LNCaP clone FGC (cell line): ENCODE results near the gene FAM181B.
"Not testable (repeated sequence)": the region's sequence is repeated elsewhere in the genome, so short reads cannot be mapped to it uniquely, and the experiment has no call there.

Source experiments
- DNase-seq: peaks from one replicate; pipeline ENCODE4 v3.0.0-alpha.2; 2011; ENCODE audit warnings: low read depth
- H3K4me3 ChIP-seq: 2 replicates; pipeline ENCODE4 v1.5.1; 2011; ENCODE audit warnings: mild to moderate bottlenecking, low read depth, low read length, control low read depth
- TF ChIP-seq, protein P1 (sequence below): IDR thresholded peaks from 2 replicates; pipeline ENCODE4 v1.5.1; 2012; ENCODE audit warnings: mild to moderate bottlenecking; ENCODE audit not compliant: control insufficient read depth, insufficient read depth; ENCODE audit errors: extremely low read depth

Gene FAM181B

DNA sequence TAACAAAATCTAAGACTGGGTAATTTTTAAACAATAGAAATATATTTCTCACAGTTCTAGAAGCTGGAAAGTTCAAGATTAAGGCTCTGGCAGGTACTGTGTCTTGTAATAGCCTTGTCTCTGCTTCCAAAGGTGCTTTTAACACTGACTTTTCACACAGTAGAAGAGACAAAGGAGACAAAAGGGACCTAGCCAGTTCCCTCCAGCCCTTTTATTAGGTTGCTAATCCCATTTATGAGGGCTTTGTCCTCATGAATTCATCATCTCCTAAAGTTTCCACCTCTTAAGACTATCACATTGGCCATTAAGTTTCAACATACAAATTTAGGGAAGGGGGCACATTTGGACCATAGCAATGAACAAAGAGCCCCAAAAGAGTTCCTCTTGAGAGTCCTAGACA is 40.7 kb downstream of the FAM181B start:
- TF ChIP-seq, protein P1, sequence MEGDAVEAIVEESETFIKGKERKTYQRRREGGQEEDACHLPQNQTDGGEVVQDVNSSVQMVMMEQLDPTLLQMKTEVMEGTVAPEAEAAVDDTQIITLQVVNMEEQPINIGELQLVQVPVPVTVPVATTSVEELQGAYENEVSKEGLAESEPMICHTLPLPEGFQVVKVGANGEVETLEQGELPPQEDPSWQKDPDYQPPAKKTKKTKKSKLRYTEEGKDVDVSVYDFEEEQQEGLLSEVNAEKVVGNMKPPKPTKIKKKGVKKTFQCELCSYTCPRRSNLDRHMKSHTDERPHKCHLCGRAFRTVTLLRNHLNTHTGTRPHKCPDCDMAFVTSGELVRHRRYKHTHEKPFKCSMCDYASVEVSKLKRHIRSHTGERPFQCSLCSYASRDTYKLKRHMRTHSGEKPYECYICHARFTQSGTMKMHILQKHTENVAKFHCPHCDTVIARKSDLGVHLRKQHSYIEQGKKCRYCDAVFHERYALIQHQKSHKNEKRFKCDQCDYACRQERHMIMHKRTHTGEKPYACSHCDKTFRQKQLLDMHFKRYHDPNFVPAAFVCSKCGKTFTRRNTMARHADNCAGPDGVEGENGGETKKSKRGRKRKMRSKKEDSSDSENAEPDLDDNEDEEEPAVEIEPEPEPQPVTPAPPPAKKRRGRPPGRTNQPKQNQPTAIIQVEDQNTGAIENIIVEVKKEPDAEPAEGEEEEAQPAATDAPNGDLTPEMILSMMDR = no peak
- no peak for DNase-seq
- no peak overlapping the region for H3K4me3 ChIP-seq

DNA sequence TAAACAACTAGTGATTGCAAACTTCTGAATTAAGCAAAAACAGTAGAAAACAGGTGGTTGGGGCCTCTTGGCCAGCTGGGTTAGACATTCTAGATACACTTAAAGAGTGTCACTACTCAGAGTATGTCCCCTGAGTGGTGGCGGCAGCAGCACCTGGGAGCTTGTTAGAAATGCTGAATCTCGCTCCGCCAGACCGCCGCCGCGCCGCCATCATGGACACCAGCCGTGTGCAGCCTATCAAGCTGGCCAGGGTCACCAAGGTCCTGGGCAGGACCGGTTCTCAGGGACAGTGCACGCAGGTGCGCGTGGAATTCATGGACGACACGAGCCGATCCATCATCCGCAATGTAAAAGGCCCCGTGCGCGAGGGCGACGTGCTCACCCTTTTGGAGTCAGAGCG is 44.3 kb downstream of the FAM181B start:
- H3K4me3 ChIP-seq = peak overlapping the region; percentile 38

DNA sequence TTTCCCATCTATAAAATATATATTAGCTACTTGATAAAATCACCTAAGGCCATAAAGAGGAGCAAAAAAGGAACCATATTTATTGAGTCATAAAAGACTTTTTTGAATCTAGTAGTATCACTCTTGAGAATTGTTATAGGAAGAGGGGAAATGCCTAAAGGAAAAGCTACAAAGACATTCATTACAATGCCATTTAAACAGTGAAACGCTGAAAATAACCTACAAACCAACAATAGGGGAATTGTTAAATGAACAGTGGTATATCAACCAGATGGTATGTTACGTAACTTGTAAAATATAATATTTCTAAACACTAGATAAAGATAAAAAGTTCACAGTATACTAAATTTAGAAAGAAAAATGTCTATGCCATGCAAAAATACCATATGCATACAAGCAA is 47.5 kb downstream of the FAM181B start:
- DNase-seq = no peak
- no peak overlapping the region for H3K4me3 ChIP-seq
- TF ChIP-seq, protein P1 = no peak

More for the DNA sequence above, 44.3 kb downstream of the FAM181B start:
- DNase-seq = not testable (repeated sequence)

DNA sequence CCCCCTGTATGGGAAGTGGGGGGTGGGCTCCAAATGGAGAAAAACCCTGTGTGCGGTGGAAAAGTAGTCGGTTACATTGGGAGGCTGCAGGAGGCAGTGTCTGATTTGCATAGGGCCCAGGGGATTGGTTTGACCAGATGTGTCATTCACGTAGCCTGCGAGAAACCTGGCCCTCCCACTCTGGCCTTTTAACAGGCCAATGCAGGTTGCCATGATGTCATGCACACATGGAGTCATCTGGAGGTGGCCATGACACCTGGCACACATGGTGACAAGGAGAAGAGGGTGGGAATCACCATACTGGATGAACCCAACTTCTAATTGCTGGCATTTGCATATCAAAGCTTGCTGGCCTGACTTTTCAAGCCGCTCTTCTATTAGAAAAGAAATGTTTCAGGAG is 50.6 kb downstream of the FAM181B start:
- H3K4me3 ChIP-seq = peak overlapping the region; percentile 3; the same call in 1 of the 2 replicates
- DNase-seq = no peak
- TF ChIP-seq, protein P1 = no peak

DNA sequence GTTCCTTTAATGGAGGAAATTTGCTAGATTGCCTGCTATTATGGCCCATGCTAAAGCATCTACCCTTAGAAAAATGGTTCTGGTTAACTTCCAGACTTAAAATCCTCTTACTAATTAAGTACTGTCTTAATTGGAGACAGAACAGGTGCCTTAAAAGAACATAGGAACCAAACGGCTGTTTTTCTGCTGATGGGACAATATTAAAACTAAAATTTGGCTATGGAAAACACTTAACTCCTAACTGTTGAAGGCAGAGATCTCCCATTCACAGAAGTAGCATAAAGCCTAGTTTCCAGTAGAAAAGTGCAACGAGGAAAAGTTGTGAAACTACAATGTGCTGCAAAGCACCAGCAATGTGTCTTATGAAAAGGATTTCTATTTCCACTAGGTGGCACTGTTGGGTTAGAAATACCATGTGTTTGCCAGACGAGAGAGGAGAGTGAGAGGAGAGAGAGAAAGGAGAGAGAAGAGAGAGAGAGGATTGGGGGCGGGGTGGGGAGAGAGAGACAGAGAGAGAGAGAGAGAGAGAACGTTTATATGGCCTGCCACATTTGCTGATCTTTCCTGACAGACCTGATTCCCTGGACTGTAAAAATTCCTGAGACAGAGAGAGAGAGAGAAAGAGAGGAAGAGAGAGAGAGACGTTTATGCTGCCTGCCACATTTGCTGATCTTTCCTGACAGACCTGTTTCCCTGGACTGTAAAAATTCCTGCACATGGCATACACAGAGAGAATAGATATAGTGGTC is 51.5 kb downstream of the FAM181B start:
- H3K4me3 ChIP-seq = peak overlapping the region; percentile 3; the same call in 1 of the 2 replicates
- DNase-seq = peak; percentile 92
- TF ChIP-seq, protein P1 = peak; percentile 74

DNA sequence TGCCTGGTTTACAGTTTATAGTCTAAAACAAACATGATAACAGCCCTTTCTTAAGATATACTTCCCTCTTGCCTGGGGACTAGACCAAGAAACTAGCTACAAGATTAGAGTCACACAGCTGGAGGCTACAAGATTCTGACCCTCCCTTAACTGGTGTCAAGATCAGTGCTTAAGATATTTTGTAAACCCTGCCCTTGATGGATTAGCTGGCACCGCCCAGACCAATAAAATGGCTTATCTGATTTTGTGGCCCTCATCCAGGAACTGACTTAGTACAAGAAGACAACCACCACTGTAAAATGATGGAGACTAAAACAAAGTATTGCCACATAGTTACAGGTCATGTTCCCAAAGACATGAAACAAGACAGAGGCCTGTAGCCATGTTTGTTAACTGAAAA is 53.4 kb downstream of the FAM181B start:
- peak; percentile 78 for DNase-seq
- TF ChIP-seq, protein P1 = no peak
- H3K4me3 ChIP-seq = no peak overlapping the region
